ENCODE measurements around the gene IL2RA.
"Not testable (repeated sequence)": the region's sequence is repeated elsewhere in the genome, so short reads cannot be mapped to it uniquely, and the experiment has no call there.

IL2RA gene

DNA sequence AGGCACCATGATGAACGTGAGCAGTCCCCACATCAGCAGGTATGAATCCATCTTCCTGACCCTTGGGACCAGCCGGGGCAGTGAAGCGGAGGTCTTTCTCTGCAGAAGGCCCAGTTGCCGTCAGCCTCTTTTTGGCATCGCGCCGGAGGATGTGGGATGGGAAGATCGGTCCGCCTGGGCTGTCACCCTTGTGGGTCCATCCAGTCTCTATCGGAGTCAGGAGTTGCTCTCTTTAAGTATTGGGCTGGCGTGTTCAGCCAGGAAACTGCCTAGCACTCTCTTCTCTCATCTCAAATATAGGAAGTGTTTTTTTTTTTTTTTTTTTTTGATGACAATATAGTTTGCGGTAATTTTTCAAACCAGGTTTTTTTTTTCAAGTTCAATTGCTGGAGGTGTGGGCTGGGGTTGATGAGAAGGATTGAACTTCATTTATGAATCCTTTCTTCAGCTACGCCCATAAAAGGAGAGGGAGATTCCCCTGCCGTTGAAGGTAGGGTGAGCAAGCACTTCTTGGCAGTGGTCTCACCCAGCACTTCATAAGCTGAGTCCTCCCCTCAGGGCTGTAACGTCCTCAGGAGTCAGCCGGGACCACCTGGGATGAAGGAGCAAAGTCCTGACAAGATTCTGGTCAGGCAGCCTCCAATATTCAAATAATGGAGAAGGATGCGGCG is at the start of gene IL2RA:
Gene IL2RA, minus strand, starts transcription at position 267 of the 671 bp plus-strand sequence. Its CDS starts 216 bp downstream, at position 51.
- peak in 1 of 2 donors; percentile 63 for DNase-seq (ENCODE audit: extremely low read depth in 1 of 2, low read depth in 1 of 2)

DNA sequence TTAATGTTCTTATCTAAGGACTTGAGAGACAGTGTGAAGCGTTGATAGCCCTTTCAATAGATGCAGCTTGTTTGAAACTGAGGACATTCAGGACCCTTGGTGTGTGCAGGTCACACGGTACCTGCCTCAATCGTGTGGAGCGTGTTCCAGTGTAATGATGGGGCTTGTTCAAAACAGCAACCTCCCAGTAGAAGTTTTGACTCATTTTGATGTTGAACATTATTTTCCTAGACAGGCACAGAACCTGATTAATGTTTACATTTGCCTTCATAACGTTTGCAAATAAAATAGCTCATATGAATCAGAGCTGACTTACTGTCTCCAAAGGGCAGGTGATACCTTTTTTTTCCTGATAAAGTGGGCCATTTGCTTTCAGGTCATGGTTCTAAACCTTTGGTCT is 48.0 kb upstream of the IL2RA start:
- DNase-seq (ENCODE audit: extremely low read depth in 1 of 2, low read depth in 1 of 2): no peak

DNA sequence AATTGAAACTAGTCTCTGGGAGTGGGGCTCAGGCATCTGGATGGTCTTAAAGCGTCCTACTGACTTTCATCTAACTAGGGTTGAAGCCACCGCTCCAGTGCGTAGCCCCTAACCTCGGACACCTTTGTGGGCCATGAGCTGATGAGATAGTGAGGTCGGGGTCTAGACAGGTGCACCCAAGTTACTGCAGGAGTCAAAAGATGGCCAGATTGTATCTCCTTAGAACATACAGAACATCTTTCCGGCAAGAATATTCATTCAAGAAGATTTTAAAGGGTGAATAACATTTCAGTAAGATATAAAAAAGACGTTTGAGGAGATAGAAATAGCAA is 47.2 kb upstream of the IL2RA start:
- DNase-seq (ENCODE audit: extremely low read depth in 1 of 2, low read depth in 1 of 2): no peak

DNA sequence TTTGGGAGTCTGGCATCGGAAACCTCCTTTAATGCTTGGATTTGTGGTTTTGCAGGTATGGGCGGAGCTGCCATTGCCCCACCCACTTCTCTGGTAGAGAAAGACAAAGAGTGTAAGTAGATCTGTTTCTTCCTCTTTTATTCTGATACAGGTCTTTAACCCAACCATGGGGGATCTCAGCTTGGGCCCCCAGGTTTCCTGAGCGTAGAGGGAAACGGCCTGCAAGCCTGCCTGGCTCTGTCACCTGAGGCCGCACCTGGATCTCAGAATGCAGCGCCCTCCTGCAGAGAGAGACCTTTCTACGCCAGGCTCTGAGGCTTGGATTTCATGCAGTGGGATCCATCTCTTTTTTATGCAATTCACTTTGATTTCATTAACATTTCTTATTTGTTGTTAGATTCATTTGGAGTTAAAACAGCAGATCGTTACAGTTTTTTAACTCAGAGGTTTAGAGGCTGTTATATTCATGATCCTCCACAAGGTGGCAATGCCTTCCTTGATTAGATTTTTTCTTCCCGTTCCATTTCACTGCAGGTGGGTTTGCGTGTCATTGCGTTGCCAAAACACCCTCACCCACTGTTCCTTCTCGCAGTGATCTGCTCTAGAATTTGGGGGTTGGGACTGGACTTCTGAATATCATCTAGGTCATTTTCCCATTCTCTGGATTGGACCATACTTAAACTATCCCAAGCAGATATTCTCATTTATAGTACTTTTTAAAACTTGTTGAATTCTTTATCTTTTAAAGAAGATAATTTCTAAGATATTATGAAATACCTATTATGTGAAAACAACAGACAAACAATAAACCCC is 46.7 kb upstream of the IL2RA start:
- DNase-seq (ENCODE audit: extremely low read depth in 1 of 2, low read depth in 1 of 2): no peak

DNA sequence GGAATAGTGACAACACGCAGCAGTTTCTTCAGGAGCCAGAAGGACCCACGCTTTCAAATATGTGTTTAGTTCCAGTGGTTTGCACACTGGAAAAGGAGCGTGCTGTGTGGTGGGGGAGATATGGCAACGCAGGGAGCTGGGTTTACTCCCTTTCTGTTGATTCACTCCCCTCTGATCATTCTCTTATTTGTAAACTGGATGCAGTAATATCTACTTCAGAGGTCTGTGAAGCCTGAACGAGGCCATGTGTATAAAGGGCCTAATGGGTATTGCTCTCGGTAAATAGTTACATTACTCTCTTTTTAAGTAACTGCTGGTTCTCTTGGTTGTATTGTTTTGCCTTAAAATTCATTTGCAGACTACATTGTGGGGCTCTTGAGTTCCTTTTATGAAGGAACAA is 45.9 kb upstream of the IL2RA start:
- no peak for DNase-seq (ENCODE audit: extremely low read depth in 1 of 2, low read depth in 1 of 2)

DNA sequence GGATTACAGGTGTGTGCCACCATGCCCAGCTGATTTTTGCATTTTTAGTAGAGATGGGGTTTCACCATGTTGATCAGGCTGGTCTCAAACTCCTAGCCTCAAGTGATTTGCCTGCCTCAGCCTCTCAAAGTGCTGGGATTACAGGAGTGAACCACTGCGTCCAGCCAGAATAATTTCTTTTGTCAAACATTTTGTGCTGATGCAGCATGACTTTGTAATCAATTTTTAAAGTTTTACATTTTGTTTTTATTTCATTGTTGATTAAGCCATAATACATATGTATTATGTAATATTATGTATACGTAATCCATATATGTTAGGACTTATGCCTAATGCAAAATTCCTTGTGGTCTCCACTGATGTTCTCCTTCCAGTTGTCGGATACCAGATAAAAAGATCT is 45.4 kb upstream of the IL2RA start:
- DNase-seq (ENCODE audit: extremely low read depth in 1 of 2, low read depth in 1 of 2): not testable (repeated sequence)

DNA sequence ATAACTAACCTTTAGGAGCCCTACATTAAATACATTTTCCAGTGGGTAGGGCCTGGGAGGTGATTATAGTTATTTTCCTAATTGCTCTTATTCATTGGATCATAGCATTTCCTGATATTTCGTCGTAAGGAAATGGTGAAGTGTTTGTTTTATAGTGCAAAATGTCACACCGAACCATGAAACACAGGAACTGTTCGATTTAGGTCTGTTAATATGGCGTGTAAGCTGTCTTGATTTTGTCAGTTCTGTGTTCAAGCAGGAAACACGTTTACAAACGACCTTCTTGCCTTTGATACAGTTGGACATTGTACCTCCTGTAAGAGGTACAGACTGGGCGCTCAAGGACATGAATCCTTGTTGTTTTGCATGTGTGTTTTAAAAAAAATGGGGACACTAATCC is 41.4 kb upstream of the IL2RA start:
- DNase-seq (ENCODE audit: extremely low read depth in 1 of 2, low read depth in 1 of 2): no peak

DNA sequence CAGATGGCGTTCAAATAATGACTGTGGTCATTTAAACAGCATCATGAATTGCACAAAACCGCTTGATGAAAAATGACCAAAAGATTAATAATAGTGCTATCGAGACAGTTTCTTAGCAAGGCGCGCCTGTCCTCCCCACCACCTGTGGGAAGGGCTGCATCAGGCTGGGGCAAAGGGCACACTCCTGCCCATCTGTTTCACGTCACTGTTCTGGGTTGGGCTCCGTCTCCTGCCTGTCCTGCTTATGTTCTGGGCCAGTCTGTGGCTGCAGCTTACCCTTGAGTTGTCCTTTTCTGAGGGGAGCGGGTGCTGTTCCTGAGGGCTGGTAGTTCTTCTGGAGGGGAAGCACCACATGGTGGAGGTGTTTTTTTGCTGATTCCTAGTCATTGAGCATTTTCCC is 40.0 kb upstream of the IL2RA start:
- no peak for DNase-seq (ENCODE audit: extremely low read depth in 1 of 2, low read depth in 1 of 2)

DNA sequence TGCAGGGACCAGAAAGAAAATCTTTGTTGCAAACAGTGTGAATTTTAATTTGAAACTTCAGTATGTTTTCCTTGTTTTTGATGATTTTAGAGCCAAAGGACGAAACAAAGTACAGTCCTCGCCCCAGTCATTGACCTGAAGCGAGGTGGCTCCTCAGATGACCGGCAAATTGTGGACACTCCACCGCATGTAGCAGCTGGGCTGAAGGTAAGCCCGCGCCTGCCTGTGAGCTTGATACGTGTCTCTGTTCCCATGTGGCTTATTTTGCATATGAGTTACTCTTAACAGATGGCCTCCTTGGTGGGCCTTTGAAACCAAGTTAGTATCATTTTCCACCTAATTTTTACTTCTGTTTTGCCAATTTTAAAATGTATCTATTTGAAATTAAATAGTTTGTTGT is 39.0 kb upstream of the IL2RA start:
- no peak for DNase-seq (ENCODE audit: extremely low read depth in 1 of 2, low read depth in 1 of 2)

DNA sequence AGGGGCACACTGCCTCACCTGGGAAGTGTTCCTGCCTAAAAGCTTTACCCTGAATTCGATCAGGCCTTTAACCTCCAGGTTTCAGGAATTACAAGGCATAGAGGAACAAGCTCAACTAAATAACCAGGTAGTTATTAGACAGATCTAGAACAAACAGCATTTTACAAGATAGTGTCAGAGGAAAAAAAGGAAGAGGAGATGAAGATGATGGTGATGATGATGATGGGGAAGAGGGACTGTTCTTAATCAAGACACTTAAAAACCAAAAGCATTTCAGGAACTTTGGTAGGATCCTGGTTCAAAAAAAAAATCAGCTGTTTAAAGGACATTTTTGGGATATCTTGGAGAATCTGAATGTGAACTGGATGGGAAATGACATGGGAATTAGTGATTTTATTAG is 38.2 kb upstream of the IL2RA start:
- no peak for DNase-seq (ENCODE audit: extremely low read depth in 1 of 2, low read depth in 1 of 2)

DNA sequence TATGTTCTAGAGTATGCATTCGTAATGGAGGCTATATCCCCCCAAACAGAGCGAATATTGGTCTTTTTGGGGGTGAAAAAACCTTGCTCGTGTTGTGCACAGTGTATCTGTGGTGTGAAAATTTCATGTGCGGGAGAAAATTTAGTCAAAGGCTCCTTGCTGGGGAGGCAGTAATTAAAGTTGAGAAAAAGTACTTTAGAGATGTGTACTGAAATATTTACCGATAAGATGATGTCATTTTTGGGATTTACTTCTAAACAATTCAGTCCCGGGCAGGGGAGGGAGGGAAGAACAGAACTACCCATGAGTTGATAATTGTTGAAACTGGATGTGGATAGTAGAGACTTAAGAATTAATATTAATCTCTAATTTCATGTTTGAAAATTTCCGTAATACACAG is 36.0 kb upstream of the IL2RA start:
- no peak for DNase-seq (ENCODE audit: extremely low read depth in 1 of 2, low read depth in 1 of 2)

DNA sequence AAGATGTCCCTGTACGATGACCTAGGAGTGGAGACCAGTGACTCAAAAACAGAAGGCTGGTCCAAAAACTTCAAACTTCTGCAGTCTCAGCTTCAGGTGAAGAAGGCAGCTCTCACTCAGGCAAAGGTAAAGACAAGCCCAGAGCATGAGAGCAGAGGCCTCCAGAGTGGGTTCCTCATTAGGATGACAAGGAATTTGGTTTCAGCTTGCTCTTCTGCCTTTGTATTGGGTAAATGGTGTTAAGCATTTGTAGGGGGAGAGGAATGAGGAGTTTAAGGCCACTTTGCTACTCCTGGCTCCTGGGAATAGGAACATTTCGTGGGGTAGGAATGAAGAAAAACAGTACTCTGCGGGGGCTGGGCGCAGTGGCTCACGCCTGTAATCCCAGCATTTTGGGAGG is 34.9 kb upstream of the IL2RA start:
- no peak for DNase-seq (ENCODE audit: extremely low read depth in 1 of 2, low read depth in 1 of 2)

DNA sequence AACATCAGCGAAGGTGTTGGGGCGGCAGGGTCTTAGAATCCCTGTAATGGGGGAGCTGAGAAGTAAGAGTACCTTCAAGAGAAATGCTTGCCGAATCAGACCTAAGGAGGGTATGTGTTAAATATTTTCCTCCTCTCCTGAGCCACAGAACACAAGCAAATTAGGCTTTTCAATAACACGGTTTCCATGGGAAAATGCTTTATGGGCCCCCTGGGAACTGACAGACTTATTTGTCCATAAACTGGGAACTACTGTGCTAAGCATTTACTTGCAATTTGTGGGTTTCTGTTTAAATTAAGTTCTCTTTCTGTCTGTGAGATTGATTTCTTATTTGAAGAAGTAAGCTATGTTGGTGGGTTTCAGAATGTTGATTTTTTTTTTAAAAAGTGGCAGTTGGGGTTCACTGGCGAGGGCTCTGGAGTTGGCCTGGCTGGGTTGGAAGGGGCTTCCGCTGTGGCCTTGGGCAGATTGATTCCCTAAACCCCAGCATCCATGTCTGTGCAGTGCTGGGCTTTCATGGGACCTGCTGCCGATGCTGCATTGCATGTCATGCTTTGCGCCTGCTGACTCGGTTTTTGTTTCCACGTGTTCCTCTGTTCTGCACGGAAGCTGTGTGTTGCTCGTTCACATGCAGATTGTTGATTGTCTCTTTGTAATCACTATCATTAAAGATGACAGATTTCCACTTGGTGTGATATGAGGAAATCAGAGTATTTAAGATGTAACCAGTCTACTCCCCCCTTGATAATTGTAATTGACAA is 33.8 kb upstream of the IL2RA start:
- DNase-seq (ENCODE audit: extremely low read depth in 1 of 2, low read depth in 1 of 2): no peak

DNA sequence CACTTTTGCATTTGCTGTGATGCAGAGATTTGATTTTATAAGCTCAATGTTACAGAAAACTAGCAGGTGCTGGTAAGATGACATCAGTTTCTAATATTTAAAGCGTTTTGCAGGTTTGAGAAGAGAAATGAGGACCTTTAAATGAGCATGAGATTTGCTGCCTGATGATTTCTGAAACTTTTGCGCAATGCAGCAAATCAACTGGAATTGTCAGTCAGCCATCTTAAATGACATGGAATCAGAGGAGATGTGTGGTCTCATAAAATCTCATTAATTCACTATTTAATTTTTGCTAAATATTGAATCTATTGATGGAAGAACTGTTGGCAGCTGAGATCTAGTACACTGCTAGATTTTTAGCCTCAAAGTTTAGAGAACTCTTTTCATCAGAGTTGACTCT is 30.6 kb upstream of the IL2RA start:
- no peak for DNase-seq (ENCODE audit: extremely low read depth in 1 of 2, low read depth in 1 of 2)

DNA sequence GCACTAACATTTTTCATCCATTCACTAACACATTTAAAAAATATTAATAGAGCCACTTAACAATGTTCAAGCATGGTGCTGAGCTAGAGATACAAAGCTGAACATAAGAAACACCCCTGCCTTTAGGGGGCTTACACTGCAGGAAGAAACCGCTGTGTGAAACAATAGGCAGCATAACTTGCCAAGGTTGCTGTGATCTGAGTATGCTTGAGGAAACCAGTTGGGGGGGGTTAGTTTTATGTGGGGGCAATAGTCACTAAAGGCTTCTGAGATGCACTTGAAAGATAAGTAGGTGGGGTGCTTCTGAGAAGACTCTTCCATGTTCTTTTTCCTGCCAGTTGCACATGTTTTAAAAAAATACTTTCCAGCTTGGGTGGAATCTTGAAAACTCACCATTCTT is 29.5 kb upstream of the IL2RA start:
- no peak for DNase-seq (ENCODE audit: extremely low read depth in 1 of 2, low read depth in 1 of 2)

DNA sequence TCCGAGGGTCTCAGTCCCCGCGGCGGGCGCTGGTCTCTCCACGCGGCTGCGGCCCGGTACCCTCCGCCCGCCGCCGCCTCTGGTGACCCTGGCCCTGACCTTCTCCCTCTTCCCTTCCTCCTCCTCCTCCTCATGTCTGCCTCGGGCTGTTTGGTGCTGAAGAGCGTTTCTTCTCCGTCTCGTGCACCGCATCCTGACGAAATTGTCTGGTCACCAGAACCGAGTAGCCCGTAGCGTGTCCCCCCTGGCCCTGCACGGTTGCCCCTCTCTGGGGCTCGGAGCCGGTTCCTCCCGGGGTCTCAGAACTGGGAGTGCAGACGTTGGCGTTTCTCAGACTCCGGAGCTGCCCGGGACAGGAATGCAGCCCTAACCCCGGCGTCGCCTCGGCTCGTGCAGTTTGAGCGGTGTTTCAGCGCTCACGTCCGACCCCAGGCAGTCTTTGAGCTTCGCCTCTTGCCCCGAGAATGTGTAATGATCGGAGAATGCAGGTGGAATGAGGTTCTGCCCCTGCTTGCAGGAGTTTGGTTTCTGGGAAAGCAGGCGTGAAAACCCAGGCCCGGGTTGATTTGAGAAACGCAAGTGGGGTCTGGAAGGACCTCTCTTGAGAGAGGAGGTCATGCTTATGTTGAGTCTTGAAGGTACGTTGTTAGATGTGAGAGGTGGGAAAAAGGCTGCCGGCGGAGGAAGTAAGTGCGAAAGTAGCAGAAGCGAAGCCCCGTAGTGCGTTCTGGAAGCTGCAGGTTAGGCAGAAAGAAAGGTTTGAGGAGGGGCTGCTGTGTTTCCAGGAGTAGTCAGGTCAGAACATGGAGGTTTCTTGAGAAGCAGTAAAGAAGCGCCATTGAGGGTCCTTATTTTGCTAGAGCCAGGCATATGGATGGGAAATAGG is 27.4 kb upstream of the IL2RA start:
- no peak for DNase-seq (ENCODE audit: extremely low read depth in 1 of 2, low read depth in 1 of 2)

DNA sequence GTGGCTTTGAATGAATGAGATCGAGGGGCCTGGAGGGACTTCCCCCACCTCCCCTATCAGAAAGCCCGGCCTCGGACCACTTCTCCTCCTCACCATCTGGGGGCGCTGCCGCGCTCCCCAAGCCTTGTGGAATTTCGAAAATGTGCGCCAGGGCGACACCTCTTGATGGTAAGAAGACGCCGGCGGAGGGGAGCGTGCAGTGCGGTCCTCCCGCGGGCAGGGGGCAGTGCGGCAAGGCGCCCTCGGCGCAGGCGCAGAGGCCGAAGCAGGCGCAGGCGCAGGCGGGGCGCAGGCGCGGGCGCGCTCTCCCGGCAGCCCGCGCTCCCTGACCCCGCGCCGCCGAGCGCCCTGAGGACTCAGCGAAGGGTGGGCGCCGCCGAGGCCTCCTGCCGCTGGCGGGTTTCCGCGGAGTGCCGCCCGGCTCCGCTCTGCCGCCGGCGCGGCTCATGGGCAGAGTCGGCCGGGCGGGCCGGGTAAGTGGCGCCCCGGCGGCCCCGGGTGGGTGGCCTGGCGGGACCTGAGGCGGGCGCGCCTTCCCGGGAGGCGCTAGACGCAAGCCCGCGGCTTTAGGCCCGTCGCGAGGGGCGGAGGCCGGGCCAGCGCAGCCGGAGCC is 26.7 kb upstream of the IL2RA start, which contains the start of gene RBM17:
Gene RBM17, plus strand, starts transcription at position 314 of the 613 bp plus-strand sequence. CDS start 8,032 bp downstream, outside the sequence.
- DNase-seq (ENCODE audit: extremely low read depth in 1 of 2, low read depth in 1 of 2): peak; percentile 95 to 98

DNA sequence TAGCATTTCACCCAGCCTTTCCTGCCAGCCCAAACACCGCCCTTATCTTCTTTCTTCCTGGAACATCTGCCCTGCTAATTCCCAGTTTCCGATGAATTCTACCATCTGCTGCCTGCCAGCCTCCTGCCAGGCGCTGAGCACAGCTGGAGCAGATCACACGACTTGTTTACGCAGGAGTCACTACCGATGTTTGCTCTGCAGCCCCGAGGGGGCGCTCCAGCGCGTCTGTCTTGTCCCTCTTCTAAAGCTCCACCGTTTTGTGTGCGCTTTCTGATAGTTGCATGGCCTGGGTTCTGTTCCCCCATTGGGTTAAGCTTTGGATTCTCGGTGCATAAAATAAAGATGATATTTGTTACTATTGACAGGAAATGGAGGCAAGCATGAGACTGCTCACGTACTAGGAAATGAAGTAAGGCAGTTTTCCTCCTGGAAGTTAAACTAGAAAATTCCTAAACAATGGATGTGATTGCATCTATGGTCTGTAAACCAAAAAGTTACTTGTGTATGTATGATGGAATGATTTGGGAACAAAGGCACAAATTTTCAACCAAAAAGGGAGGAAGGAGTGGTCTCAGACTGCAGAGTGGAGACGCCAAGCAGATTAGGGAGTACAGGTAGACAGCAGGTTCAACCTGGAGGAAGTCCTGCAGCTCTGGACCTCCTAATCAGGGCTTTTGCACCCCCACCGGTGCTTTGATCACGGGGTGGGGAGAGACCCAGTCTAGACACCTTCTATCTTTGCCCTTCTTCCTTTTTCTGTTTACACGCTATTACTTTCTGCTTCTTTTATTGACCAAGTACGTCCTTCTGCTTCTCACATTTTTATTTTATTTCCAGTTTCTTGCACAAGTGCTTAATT is 24.4 kb upstream of the IL2RA start:
- DNase-seq (ENCODE audit: extremely low read depth in 1 of 2, low read depth in 1 of 2): peak; percentile 78 to 81

Data from stimulated activated CD8-positive, alpha-beta memory T cell treated with anti-CD3 and anti-CD28 coated beads, Interleukin-7, amount 100 ng/mL, for 48 hours (primary cell).